Neural cell (in vitro differentiated cells): ENCODE results near the gene TMTC1. TPM values are rescaled to one million over a fixed set of nuclear protein-coding genes. Genes with fewer than 3 reads are reported as not detected.

Source experiments
- H2AFZ ChIP-seq: fragments of 200-600, 300-800 bp; sonication (generic), shearing (Covaris generic); 2 replicates; pipeline ENCODE4 v1.6.0; 2014; ENCODE audit warnings: low read depth, mild to moderate bottlenecking, antibody characterized with exemption, low read length, moderate library complexity
- H3F3A ChIP-seq: fragments of 200-600 bp; shearing (Covaris generic); 2 replicates; pipeline ENCODE4 v1.6.1; 2016; ENCODE audit warnings: mild to moderate bottlenecking, moderate library complexity, mixed read lengths, antibody characterized with exemption, low read length; ENCODE audit not compliant: insufficient read depth, poor library complexity, severe bottlenecking
- H3K27ac ChIP-seq: fragments of 200-600, 300-800 bp; sonication (generic), shearing (Covaris generic); 2 replicates; pipeline ENCODE4 v1.5.1; 2014; ENCODE audit warnings: mild to moderate bottlenecking, low read length, moderate library complexity
- H3K27me3 ChIP-seq: fragments of 300-800, 200-600 bp; sonication (generic), shearing (Covaris generic); 2 replicates; pipeline ENCODE4 v1.6.0; 2014; ENCODE audit warnings: mild to moderate bottlenecking, low read depth, low read length, moderate library complexity; ENCODE audit not compliant: insufficient read depth
- H3K36me3 ChIP-seq: fragments of 300-800, 200-600 bp; sonication (generic), shearing (Covaris generic); 2 replicates; pipeline ENCODE4 v1.5.1; 2014; ENCODE audit warnings: mild to moderate bottlenecking, antibody characterized with exemption, low read length, moderate library complexity; ENCODE audit not compliant: insufficient read depth
- H3K4me2 ChIP-seq: fragments of 300-800, 200-600 bp; sonication (generic), shearing (Covaris generic); 2 replicates; pipeline ENCODE4 v1.6.0; 2014; ENCODE audit warnings: mild to moderate bottlenecking, low read length
- H3K4me3 ChIP-seq: fragments of 300-800, 200-600 bp; sonication (generic), shearing (Covaris generic); 2 replicates; pipeline ENCODE4 v1.5.1; 2014; ENCODE audit warnings: mild to moderate bottlenecking, low read length, moderate library complexity
- H3K79me2 ChIP-seq: fragments of 200-600 bp; shearing (Covaris generic); replicated peaks from 2 replicates; pipeline ENCODE4 v1.6.0; 2014; ENCODE audit warnings: mild to moderate bottlenecking, low read length, moderate library complexity; ENCODE audit not compliant: insufficient read depth
- H3K9ac ChIP-seq: fragments of 300-800, 200-600 bp; sonication (generic), shearing (Covaris generic); 2 replicates; pipeline ENCODE4 v1.6.1; 2016; ENCODE audit warnings: mild to moderate bottlenecking, low read length, mixed read lengths
- H3K9me2 ChIP-seq: fragments of 200-600 bp; shearing (Covaris generic); 2 replicates; pipeline ENCODE4 v1.6.1; 2016; ENCODE audit warnings: mild to moderate bottlenecking, low read length, mixed read lengths; ENCODE audit not compliant: insufficient read depth
- H3K9me3 ChIP-seq: fragments of 200-600, 300-800 bp; sonication (generic), shearing (Covaris generic); 2 replicates; pipeline ENCODE4 v1.6.1; 2016; ENCODE audit warnings: mild to moderate bottlenecking, mixed run types, low read length, moderate library complexity, mixed read lengths
- H4K20me1 ChIP-seq: fragments of 200-600 bp; shearing (Covaris generic); 2 replicates; pipeline ENCODE4 v1.6.1; 2016; ENCODE audit warnings: mild to moderate bottlenecking, mixed run types; ENCODE audit not compliant: insufficient read depth
- MXI1 ChIP-seq: fragments of 450-650 bp; conservative IDR thresholded peaks from 2 replicates; pipeline ENCODE4 v1.6.1; 2014; ENCODE audit warnings: antibody characterized with exemption, mild to moderate bottlenecking; ENCODE audit not compliant: poor library complexity, severe bottlenecking
- POLR2AphosphoS5 ChIP-seq: IDR thresholded peaks from 2 replicates; pipeline ENCODE4 v1.6.1; 2012
- RAD21 ChIP-seq: fragments of 450-650 bp; conservative IDR thresholded peaks from 2 replicates; pipeline ENCODE4 v1.6.1; 2014; ENCODE audit warnings: antibody characterized with exemption, mild to moderate bottlenecking, moderate library complexity
- polyA plus RNA-seq: library from polyadenylated mRNA; depleted of rRNA; stranded (reverse); fragments of >200 nt; gene quantifications from 2 replicates; pipeline ENCODE4 v1.2.3, GENCODE V29; 2014
- TF ChIP-seq, protein P1 (sequence below): IDR thresholded peaks from 2 replicates; pipeline ENCODE4 v1.6.1; 2012; ENCODE audit warnings: borderline replicate concordance
- TF ChIP-seq, protein P2 (sequence below): fragments of 450-650 bp; IDR thresholded peaks from 2 replicates; pipeline ENCODE4 v1.5.1; 2014; ENCODE audit warnings: antibody characterized with exemption, mild to moderate bottlenecking, moderate library complexity; ENCODE audit not compliant: poor library complexity, severe bottlenecking

TMTC1 gene
- polyA plus RNA-seq, 1 donor from 2014 or later, result 10.0 TPM

DNA sequence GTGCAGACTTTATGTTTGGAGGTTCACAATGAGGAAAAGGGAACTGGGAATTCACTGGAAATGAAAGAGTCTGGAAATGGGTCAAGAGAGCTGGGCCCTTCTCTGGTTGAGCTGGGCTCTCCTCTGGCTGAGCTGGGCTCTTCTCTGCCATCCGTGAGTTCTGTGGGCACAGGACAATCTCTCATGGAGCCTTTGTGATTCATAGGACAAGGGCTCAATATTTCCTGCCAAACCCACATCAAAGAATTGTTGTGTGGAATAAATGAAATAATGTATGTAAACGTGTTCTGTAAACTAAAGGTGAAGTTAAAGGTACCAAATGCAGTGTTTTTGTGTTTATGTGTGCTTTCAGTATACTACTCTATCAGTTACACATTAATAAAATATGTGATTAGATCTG is 190.7 kb downstream of the TMTC1 start:
- no peak overlapping the region for H3K9ac ChIP-seq
- no peaks in the 10 kb centered on the region for H3K36me3 ChIP-seq
- no peaks in the 10 kb centered on the region for H3K79me2 ChIP-seq
- no peaks in the 10 kb centered on the region for H4K20me1 ChIP-seq
- H3F3A ChIP-seq, result no peaks in the 10 kb centered on the region
- H3K9me3 ChIP-seq, result no peaks in the 10 kb centered on the region
- H3K27ac ChIP-seq, result no peak overlapping the region
- H3K9me2 ChIP-seq, result no peaks in the 10 kb centered on the region
- TF ChIP-seq, protein P1, sequence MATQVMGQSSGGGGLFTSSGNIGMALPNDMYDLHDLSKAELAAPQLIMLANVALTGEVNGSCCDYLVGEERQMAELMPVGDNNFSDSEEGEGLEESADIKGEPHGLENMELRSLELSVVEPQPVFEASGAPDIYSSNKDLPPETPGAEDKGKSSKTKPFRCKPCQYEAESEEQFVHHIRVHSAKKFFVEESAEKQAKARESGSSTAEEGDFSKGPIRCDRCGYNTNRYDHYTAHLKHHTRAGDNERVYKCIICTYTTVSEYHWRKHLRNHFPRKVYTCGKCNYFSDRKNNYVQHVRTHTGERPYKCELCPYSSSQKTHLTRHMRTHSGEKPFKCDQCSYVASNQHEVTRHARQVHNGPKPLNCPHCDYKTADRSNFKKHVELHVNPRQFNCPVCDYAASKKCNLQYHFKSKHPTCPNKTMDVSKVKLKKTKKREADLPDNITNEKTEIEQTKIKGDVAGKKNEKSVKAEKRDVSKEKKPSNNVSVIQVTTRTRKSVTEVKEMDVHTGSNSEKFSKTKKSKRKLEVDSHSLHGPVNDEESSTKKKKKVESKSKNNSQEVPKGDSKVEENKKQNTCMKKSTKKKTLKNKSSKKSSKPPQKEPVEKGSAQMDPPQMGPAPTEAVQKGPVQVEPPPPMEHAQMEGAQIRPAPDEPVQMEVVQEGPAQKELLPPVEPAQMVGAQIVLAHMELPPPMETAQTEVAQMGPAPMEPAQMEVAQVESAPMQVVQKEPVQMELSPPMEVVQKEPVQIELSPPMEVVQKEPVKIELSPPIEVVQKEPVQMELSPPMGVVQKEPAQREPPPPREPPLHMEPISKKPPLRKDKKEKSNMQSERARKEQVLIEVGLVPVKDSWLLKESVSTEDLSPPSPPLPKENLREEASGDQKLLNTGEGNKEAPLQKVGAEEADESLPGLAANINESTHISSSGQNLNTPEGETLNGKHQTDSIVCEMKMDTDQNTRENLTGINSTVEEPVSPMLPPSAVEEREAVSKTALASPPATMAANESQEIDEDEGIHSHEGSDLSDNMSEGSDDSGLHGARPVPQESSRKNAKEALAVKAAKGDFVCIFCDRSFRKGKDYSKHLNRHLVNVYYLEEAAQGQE, result no peak
- TF ChIP-seq, protein P2, sequence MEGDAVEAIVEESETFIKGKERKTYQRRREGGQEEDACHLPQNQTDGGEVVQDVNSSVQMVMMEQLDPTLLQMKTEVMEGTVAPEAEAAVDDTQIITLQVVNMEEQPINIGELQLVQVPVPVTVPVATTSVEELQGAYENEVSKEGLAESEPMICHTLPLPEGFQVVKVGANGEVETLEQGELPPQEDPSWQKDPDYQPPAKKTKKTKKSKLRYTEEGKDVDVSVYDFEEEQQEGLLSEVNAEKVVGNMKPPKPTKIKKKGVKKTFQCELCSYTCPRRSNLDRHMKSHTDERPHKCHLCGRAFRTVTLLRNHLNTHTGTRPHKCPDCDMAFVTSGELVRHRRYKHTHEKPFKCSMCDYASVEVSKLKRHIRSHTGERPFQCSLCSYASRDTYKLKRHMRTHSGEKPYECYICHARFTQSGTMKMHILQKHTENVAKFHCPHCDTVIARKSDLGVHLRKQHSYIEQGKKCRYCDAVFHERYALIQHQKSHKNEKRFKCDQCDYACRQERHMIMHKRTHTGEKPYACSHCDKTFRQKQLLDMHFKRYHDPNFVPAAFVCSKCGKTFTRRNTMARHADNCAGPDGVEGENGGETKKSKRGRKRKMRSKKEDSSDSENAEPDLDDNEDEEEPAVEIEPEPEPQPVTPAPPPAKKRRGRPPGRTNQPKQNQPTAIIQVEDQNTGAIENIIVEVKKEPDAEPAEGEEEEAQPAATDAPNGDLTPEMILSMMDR, result no peak
- TF ChIP-seq MXI1 (no peak), POLR2AphosphoS5 (no peak)
- H3K27me3 ChIP-seq, result no peaks in the 10 kb centered on the region
- H2AFZ ChIP-seq, result no peak overlapping the region
- no peak overlapping the region for H3K4me3 ChIP-seq
- H3K4me2 ChIP-seq, result no peak overlapping the region

DNA sequence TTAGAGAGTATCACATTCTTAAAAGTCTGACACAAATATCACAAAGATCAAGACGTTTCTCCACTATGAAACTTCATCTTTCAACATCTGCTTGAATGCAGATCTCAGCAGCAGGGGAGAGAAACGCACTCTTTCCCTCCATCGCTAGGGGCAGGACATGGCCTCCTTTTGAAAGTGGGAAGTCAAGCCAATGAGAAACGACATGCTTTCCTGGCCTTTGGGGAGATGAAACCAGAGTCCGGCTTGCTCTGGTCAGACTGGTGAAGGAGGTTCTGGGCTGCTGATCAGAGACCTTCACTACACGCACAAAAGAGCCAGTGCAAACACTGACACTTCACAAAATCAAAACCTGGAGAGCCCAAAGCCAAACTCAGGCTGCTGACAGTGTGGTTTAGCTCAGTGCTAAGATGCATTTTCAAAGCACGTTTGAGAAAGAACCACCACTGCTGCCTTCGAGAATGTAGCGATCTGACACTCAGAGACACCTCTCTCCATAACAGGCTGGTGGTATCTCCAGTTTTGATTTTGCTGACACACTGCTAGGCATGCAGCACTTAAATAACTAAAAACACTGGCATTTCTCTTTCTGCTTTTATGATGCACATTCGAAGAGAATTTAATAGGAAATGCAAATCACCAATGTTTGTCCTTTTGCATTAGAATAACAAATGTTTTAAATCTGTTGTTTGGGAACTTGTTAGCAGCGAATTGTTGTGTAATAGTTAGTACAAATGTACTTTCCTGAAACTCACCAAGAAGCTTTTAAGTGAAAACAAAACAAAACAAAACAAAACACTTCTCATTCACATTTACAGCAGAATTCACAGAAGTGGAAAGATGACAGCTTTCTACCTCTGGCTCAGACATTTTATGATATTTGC is 192.4 kb downstream of the TMTC1 start:
- Histone ChIP-seq H3K4me2 (no peak overlapping the region), H3F3A (no peaks in the 10 kb centered on the region), H3K36me3 (no peaks in the 10 kb centered on the region), H3K79me2 (no peaks in the 10 kb centered on the region), H3K9me2 (no peaks in the 10 kb centered on the region), H3K27me3 (no peaks in the 10 kb centered on the region), H3K9ac (no peak overlapping the region), H3K27ac (no peak overlapping the region), H3K4me3 (no peak overlapping the region), H2AFZ (no peak overlapping the region), H3K9me3 (no peaks in the 10 kb centered on the region), H4K20me1 (no peaks in the 10 kb centered on the region)
- no peak for TF ChIP-seq RAD21
- TF ChIP-seq, protein P2, result peak; percentile 28
